Tibial artery (tissue), 4 donors: Measurements from ENCODE around the gene KLF18.

Source experiments
- DNase-seq, 2 donors: peaks; one replicate each; pipeline ENCODE4 v3.0.0-alpha.2; 2019
- H3K27ac ChIP-seq, 2 donors: fragments of 200-600 bp; sonication (generic) in 1 of 2; 1 replicate in 1 of 2; 2 replicates in 1 of 2; pipeline ENCODE4 v1.5.1; 2018 to 2019; ENCODE audit warnings: mild to moderate bottlenecking in 1 of 2
- H3K27me3 ChIP-seq, 2 donors: fragments of 200-600 bp; sonication (generic) in 1 of 2; one replicate each; pipeline versions ENCODE4 v1.5.1 to v1.6.0; 2016 to 2019
- H3K36me3 ChIP-seq, 3 donors: fragments of 200-600 bp; sonication (generic) in 2 of 3; one replicate each; pipeline ENCODE4 v1.5.1; 2016 to 2019; ENCODE audit warnings: mild to moderate bottlenecking in 2 of 3
- H3K4me1 ChIP-seq, 4 donors: fragments of 200-600 bp; sonication (generic) in 2 of 4; 1 replicate in 3 of 4; 2 replicates in 1 of 4; pipeline ENCODE4 v1.5.1; 2016 to 2019
- H3K4me3 ChIP-seq, 2 donors: fragments of 200-600 bp; sonication (generic) in 1 of 2; 1 replicate in 1 of 2; 2 replicates in 1 of 2; pipeline ENCODE4 v1.5.1; 2018 to 2019; ENCODE audit warnings: mild to moderate bottlenecking in 2 of 2
- H3K9me3 ChIP-seq, 3 donors: fragments of 200-600 bp; sonication (generic) in 1 of 3; one replicate each; pipeline ENCODE4 v1.5.1; 2016 to 2019
- CTCF ChIP-seq, 2 experiments: fragments of 200-600 bp in 1 of 2; fragments of 450-650 bp in 1 of 2; IDR thresholded peaks; one replicate each; pipeline ENCODE4 v1.5.1; 2017 to 2019; ENCODE audit warnings: antibody characterized with exemption in 2 of 2, mild to moderate bottlenecking in 1 of 2, moderate library complexity in 1 of 2
- intact Hi-C: fragments of 100-400 bp; cut with DNase I; formaldehyde crosslinking; loops from one replicate; pipeline ENCODE4 v1.15.0; 2023; ENCODE audit warnings: low total_unique reads

Gene KLF18

GRCh38 chr1:44134071-44134920, 7.1 kb downstream of the KLF18 start:
- no peak for TF ChIP-seq CTCF (IDR thresholded peaks at IDR 0.05)
- intact Hi-C loops = no loop called here

GRCh38 chr1:44131411-44131810, 10.0 kb downstream of the KLF18 start:
- TF ChIP-seq CTCF (IDR thresholded peaks at IDR 0.05) = no peak
- intact Hi-C loops = no loop called here
- Histone ChIP-seq H3K27me3 (no peaks in the 10 kb centered on the region), H3K9me3 (no peaks in the 10 kb centered on the region), H3K4me3 (no peak overlapping the region), H3K4me1 (no peaks in the 10 kb centered on the region), H3K36me3 (no peaks in the 10 kb centered on the region), H3K27ac (no peak overlapping the region)
- DNase-seq = no peak

More at GRCh38 chr1:44134071-44134920, 7.1 kb downstream of the KLF18 start:
- no peak overlapping the region for H3K27ac ChIP-seq
- no peaks in the 10 kb centered on the region for H3K9me3 ChIP-seq
- peaks cover 0 to 9% of the 10 kb centered on the region in 2 donors for H3K27me3 ChIP-seq
- H3K4me1 ChIP-seq = no peaks in the 10 kb centered on the region
- DNase-seq = no peak
- H3K36me3 ChIP-seq = no peaks in the 10 kb centered on the region
- no peak overlapping the region for H3K4me3 ChIP-seq

GRCh38 chr1:44129616-44130500, 11.6 kb downstream of the KLF18 start:
- no peak for DNase-seq
- H3K27me3 ChIP-seq = no peaks in the 10 kb centered on the region
- intact Hi-C loops = no loop called here

GRCh38 chr1:44120398-44120949, 21.0 kb downstream of the KLF18 start:
- intact Hi-C loops = no loop called here

More at GRCh38 chr1:44129616-44130500, 11.6 kb downstream of the KLF18 start:
- Histone ChIP-seq H3K4me3 (no peak overlapping the region), H3K9me3 (no peaks in the 10 kb centered on the region), H3K4me1 (no peaks in the 10 kb centered on the region), H3K27ac (no peak overlapping the region), H3K36me3 (no peaks in the 10 kb centered on the region)
- no peak for TF ChIP-seq CTCF (IDR thresholded peaks at IDR 0.05)

More at GRCh38 chr1:44120398-44120949, 21.0 kb downstream of the KLF18 start:
- no peaks in the 10 kb centered on the region for H3K36me3 ChIP-seq
- no peaks in the 10 kb centered on the region for H3K9me3 ChIP-seq
- no peaks in the 10 kb centered on the region for H3K4me1 ChIP-seq
- H3K4me3 ChIP-seq = no peak overlapping the region
- no peak for DNase-seq
- H3K27me3 ChIP-seq = peaks cover 0 to 7% of the 10 kb centered on the region in 2 donors
- no peak for TF ChIP-seq CTCF (IDR thresholded peaks at IDR 0.05)
- no peak overlapping the region for H3K27ac ChIP-seq
